NOMO-1 treated with DMSO at 0.1 percent for 48 hours (cell line): ENCODE data around the gene CADPS.
A peak's percentile ranks its signal among the peaks of the same experiment; 100 is the strongest.

Experiments
- DNase-seq: peaks from one replicate; lab custom pipeline; 2025; ENCODE audit not compliant: unreplicated experiment; lab: John Stamatoyannopoulos, UW

The CADPS gene

DNA sequence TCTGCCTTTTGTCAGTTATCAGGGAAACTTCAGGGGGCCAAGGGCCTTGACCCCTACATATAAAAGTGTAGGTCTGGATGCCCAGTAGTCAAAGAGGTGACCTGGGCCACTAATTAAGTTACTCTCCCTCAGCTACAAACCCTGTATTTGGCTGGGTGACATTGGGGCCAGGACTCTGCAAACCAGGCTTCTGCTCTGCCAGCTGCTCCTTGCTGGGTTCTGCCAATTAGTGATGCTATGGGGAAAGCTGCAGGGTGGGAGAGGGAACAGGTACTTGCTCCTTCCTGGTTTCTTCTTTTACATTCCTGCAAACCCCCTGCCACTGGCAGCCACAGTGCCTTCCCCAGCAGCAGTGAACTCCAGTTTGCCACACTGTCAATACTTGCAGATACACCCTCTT, 179.2 kb downstream of the CADPS start:
- no peak for DNase-seq

DNA sequence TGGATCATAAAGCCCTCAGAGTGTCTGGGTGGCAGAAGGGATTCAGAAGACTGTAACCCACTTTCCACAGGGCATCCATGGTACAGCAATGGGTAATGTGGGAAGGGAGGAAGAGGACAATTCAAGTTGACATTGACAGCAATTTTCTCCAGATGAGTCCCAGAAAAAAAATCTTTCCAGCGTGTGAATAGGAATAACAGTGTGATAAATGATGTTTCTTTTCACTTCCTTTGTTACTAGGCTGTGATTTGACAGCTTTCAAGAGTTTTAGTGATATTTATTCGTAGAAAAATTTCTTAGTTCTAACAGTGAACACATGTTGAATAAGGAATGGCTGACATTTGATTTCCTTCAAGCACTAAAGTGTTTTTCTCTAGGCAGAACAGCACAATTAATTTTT, 186.4 kb downstream of the CADPS start:
- DNase-seq, result no peak

- no peak for DNase-seq
Measured at GRCh38 chr3:62688050-62688449, 187.2 kb downstream of the CADPS start.

GRCh38 chr3:62686503-62687294, 188.5 kb downstream of the CADPS start:
- no peak for DNase-seq

DNA sequence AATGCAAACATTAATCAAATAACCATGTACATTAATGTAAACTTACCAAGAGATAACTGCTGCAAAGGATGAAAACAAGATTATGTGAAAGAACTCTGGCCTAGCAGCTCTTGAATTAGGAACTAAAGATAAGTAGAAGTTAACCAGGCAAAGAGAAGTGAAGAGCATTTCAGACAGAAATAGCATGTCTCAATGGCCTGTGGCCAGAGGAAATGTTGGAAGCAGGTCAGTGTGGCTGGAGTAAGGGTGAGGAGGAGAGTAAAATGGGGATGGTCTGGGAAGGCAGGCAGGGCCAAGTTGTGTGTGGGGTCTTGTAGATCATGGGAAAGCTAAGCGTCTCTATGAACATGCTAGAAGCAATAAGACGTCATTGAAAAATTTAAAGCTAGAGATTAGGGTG, 192.4 kb downstream of the CADPS start:
- no peak for DNase-seq

GRCh38 chr3:62679988-62680387, 195.2 kb downstream of the CADPS start:
- no peak for DNase-seq

- DNase-seq, result no peak
Measured at GRCh38 chr3:62678841-62679240, 196.4 kb downstream of the CADPS start.

GRCh38 chr3:62677926-62678325, 197.3 kb downstream of the CADPS start:
- no peak for DNase-seq

GRCh38 chr3:62676689-62677271, 198.4 kb downstream of the CADPS start:
- no peak for DNase-seq

- no peak for DNase-seq
Measured at GRCh38 chr3:62675492-62675891, 199.7 kb downstream of the CADPS start.

GRCh38 chr3:62672988-62673313, 202.3 kb downstream of the CADPS start:
- DNase-seq, result no peak

- DNase-seq, result no peak
Measured at GRCh38 chr3:62672270-62672987, 202.8 kb downstream of the CADPS start.

GRCh38 chr3:62670351-62670750, 204.9 kb downstream of the CADPS start:
- no peak for DNase-seq

GRCh38 chr3:62669161-62669560, 206.1 kb downstream of the CADPS start:
- DNase-seq, result no peak

DNA sequence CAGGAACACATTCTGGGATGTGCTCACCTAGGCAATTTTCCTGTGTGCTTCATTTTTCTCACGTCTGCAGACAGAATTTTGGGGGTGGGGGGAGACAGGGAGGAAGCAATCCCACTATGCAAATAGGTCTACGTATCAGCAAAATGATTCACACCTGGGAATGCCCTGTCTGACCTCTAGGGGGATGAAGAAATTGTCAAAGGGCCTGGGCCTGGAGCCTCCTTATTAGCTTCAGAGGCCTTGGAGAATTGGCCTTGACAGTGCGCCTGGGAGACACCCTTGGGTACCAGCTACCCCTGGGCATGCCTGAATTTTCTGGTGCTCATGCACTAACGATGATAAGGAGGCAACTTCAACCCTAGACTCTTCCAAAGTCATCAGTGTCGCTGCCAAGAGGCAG, 207.5 kb downstream of the CADPS start:
- DNase-seq, result no peak

- DNase-seq, result peak; percentile 24
Measured at GRCh38 chr3:62665627-62666437, 209.4 kb downstream of the CADPS start.

DNA sequence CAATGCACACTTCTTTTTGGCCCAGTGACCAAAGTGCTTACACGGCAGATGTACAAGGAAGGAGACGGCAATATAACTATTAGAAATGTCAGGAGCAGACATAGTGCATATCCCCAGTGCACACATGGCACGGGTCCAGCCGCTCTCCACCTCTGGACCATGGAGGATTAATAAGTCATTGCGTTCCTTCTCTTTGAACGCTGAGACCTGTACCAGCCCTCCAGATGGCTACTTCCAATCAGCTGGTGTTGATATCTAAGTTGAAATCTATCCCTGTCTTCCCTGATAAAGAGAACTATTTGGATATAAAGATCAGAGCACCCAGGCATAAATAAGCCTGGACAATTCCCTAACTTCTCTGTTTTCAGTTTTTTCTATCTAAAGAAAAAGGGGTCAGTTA, 212.5 kb downstream of the CADPS start:
- no peak for DNase-seq

GRCh38 chr3:62659660-62660059, 215.6 kb downstream of the CADPS start:
- no peak for DNase-seq

GRCh38 chr3:62655691-62656063, 219.5 kb downstream of the CADPS start:
- no peak for DNase-seq

- DNase-seq, result no peak
Measured at GRCh38 chr3:62655056-62655690, 220.0 kb downstream of the CADPS start.

DNA sequence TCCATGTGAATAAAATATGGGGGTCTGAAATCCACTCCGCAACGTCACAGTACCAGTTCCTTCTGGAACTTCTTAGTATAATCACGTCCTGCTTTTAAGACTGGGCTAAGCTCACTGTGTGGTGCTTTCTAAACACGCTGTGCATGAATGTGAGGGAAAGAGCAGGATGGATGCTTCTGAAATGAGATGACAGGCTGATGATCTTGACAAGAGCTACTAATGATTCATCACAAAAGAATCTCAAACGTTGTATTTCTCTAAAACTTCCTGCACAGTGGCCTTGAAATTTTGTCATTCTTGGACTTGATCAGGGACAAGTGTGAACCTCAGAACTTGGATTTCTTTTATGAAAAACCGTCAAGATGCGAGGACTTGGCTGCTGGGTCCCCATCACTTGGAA, 221.4 kb downstream of the CADPS start:
- DNase-seq, result no peak
